ENCODE results near the gene FAM177A1. TPM values are rescaled to one million over a fixed set of nuclear protein-coding genes. Genes with fewer than 3 reads are reported as not detected.
"Not testable (repeated sequence)": the region's sequence is repeated elsewhere in the genome, so short reads cannot be mapped to it uniquely, and the experiment has no call there.

Gene FAM177A1
- total RNA-seq, 1 donor from 2014 or later, result 48.7 TPM

DNA sequence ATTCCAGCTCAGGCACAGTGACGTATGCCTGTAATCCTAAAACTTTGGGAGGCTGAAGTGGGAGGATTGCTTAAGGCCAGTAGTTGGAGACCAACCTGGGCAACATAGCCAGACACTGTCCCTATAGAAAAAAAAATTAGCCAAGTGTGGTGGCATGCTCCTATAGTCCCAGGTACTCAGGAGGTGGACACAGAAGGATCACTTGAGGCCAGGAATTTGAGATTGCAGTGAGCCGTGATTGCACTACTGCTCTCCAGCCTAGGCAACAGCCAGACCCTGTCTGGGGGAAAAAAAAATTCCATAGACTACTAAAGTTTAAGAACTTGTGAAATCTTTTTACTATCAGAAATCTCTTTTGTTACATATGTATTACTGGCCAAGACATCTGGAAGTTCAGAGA lies 6.6 kb downstream of the FAM177A1 start:
- intact Hi-C loops (cut with micrococcal nuclease), result no loop called here

GRCh38 chr14:35061113-35061791 lies 15.2 kb downstream of the FAM177A1 start:
- intact Hi-C loops (cut with micrococcal nuclease), result not testable (repeated sequence)

GRCh38 chr14:35065731-35066130 lies 19.7 kb downstream of the FAM177A1 start:
- intact Hi-C loops (cut with micrococcal nuclease), result not testable (repeated sequence)

- intact Hi-C loops (cut with micrococcal nuclease), result no loop called here
These were observed 22.4 kb downstream of the FAM177A1 start for GRCh38 chr14:35068238-35069012.

DNA sequence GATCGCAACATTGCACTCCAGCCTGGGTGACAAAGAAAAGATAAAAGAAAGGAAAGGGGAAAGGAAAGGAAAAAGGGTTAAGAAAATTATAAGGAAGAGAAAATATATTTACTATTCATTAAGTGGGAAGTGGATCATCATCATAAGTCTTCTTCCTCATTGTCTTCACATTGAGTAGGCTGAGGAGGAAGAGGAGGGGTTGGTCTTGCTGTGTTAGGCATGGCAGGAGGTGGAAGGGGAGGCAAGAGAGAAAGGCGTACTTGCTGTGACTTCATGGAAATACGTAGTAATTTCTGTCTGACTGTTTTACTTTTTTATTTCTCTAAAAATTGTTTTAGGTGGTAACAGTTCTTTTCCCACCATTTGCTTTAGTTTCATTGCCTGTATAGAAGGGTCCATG lies 26.2 kb downstream of the FAM177A1 start:
- intact Hi-C loops (cut with micrococcal nuclease), result no loop called here

DNA sequence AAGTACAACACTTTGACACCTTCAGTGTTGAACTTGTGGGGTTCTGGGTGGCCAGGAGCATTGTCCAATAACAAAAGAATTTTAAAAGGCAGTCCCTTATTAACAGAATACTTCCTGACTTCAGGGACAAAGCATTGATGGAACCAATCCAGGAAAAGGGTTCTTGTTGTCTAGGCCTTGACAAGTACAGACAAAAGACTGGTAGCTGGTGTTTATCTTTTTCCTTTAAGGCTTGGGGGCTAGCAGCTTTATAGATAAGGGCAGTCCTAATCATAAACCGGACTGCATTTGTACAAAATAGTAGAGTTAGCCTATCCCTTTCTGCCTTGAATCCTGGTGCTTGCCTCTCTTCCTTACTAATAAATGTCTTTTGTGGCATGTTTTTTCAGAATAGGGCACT lies 27.4 kb downstream of the FAM177A1 start:
- intact Hi-C loops (cut with micrococcal nuclease), result no loop called here

- intact Hi-C loops (cut with micrococcal nuclease), result no loop called here
These were observed 32.0 kb downstream of the FAM177A1 start for GRCh38 chr14:35078082-35078481.

- intact Hi-C loops (cut with micrococcal nuclease), result no loop called here
These were observed 33.7 kb downstream of the FAM177A1 start for GRCh38 chr14:35079742-35080141.

- intact Hi-C loops (cut with micrococcal nuclease), result no loop called here
These were observed 37.6 kb downstream of the FAM177A1 start for GRCh38 chr14:35083530-35084150.

DNA sequence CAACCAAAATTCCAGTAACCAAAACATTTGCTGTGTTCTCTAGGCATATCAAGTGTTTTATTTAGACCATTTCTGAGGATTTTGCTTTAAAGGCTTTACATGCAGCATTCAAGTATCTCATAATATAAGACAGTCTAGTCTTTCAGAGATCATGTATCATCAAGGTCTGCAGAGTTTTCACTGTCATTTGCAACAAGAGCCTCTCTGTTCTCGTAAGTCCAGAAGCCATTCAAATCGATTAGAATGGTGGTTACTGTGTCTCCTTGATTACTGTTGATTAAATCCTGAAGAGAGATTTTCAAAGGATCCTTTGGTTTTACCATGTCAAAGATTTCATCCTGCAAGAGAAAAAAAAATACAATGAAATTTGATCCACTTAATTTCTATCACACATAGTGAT lies 39.4 kb downstream of the FAM177A1 start:
- intact Hi-C loops (cut with micrococcal nuclease), result no loop called here

DNA sequence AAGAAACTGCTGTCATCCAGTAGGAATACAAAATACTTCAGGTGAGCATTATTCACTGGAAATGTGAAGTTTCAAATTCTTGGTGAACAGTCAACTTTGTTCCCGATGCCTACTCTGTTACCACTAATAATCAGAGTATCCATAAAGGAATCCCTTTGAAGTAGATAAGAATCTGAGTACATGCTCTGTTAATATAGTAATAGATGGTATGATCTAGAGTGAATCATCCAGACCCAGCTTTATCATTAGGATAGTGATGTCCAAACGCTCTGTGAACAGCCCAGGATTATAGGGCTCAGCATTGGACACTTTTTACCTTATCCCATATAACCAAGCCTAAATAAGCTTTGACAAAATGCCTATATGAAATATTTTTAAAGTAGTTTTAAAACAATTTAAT lies 42.4 kb downstream of the FAM177A1 start:
- intact Hi-C loops (cut with micrococcal nuclease), result no loop called here

DNA sequence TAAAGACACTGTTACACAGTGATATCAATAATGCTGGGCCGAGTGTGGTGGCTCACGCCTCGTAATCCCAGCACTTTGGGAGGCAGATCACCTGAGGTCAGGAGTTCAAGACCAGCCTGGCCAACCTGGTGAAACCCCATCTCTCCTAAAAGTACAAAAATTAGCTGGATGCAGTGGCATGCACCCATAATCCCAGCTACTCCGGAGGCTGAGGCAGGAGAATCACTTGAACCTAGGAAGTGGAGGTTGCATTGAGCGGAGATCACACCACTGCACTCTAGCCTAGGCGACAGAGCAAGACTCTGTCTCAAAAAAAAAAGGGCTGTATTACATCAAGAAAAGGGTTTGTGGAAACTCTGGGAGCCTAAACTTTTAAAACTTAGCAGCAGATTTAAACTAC lies 48.6 kb downstream of the FAM177A1 start:
- intact Hi-C loops (cut with micrococcal nuclease), result not testable (repeated sequence)

DNA sequence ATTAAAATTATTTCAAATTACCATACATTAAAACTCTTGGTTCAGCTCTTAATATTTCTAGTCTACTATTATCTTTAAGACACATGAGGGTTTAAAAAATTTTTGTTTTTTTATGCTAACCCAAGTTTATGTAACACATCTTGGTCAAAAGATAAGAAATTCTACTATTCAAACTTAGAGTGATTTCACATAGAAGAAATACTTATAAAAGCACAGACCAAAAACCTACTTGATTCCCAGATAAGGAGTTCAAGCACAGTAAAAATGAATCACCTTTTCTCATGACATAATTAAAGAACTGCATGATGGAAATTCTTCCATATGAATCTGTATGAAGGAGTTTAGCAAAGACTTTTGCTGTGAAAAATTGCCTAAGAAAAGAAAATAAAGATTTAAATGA lies 61.8 kb downstream of the FAM177A1 start:
- intact Hi-C loops (cut with micrococcal nuclease), result no loop called here

DNA sequence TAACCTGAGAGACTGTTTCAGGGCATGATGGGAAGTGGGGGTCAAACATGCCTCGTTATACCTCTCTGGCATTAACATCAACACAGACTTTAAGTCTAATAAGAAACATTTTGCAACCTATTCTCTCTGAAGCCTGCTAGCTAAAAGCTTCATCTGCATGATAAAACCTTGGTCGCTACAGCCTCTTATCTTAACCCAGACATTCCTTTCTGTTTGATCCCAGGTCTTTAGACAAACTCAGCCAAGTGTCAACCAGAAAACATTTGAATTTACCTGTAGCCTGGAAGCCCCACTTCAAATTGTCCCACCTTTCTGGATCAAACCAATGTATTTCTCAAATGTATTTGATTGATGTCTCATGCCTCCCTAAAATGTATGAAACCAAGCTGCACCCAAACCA lies 66.6 kb downstream of the FAM177A1 start:
- intact Hi-C loops (cut with micrococcal nuclease), result no loop called here

DNA sequence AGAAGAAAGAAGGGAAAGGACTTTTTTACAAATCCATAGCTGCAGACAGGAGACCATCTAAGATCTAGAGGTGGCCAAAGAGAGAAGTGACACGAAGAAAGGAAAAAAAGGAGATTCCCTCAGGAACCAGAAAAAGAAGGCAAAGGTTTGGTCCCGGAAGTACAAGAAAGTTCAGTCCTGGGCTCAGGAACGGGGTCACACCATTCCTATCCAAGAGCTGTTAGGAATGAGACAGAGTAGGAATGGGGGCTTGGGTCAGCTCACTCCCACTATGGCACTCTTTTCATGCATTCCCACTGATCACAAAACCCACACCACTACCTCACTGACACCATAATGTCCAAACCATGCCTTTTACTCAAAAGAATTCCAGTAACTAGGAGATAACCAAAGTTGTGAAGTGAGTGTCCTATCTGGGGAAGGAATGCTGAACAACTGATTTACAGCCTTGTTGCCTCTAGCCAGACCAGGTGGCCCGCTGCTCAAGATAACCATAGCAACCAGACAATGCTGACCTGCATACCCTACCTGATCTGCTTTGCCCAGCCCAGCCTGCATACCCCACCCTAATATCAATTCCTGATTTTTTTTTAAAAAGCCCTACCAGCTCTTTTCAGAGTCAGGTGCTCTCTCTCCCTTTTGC lies 67.4 kb downstream of the FAM177A1 start:
- intact Hi-C loops (cut with micrococcal nuclease), result no loop called here

- intact Hi-C loops (cut with micrococcal nuclease), result no loop called here
These were observed 68.0 kb downstream of the FAM177A1 start for GRCh38 chr14:35114036-35114435.

- intact Hi-C loops (cut with micrococcal nuclease), result no loop called here
These were observed 70.2 kb downstream of the FAM177A1 start for GRCh38 chr14:35116242-35116641.

DNA sequence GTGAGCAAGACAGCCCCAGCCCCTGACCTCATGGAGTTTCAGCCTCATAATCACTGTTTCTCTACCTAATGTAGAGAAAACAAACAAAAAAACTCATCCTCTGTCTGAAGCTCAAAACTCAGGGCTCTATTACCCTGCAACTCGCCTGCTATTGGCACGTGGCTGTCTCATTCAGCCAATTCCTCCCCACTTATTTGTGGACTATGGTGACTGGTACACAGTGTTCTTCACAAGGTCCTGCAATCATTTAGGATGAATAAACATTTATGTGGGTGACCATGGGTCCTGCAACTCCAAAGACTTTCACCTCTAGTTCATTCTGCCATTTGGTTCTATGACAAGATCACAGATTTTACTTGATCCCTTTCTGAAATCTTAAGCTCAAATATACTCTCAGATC lies 71.0 kb downstream of the FAM177A1 start:
- intact Hi-C loops (cut with micrococcal nuclease), result no loop called here

- intact Hi-C loops (cut with micrococcal nuclease), result loop anchor here (5.0 kb wide), 2 partner anchors 566 to 584 kb away; partner anchors contain the start of gene EAPP
These were observed 75.2 kb downstream of the FAM177A1 start for GRCh38 chr14:35121026-35121886.

DNA sequence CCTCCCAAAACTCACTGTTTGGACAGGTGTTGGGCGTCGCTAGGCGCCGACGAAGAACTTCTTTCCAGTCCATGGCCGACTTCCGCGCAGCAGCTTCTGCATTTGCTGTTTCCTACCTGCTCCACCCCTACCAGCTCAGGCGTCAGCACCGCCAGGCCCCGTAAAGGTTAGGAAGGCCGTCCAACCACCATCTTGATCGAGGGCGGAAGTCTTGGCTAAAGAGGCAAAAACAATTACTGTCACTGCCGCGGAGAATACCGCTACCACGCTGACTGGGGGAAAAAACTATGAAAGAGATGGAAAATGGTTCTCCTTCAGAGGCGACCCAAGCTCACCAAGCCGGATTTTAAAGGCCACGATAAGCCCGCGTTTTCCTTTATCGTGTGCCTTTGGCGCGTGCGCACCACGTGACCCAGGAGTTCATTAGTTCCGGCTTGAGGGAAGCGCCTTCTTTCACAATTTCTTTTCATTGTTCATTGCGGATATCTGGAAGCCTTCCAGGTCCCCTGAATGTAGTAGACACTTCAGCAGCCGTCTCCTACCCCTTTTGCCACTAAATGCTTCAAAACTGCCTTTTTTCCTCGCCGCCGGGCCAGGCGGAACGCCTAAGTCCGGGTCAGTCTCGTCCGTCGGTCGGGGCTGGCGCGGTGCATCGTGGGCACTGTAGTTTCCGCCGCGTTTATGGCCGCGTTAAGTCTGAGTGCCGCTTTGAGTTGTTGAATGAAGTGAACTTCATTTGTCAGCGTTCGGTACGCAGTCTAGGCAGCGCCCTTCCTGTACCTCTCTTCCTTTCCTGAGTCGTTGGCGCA lies 76.0 kb downstream of the FAM177A1 start, which contains the start of the genes PPP2R3C and PRORP:
Gene PPP2R3C, minus strand, starts transcription at position 104 of the 809 bp plus-strand sequence. Its CDS starts 31 bp downstream, at position 73.
Gene PRORP, plus strand, starts transcription at position 666 of the 809 bp plus-strand sequence. CDS start 694 bp downstream, outside the sequence.
- intact Hi-C loops (cut with micrococcal nuclease), result loop anchor here (1.0 to 5.0 kb wide), 17 partner anchors 39 to 704 kb away; partner anchors contain the start of genes BRMS1L, CFL2, EAPP and FAM177A1

Data from T-helper 1 cell treated with Interleukin-12 subunit alpha and Interleukin-12 subunit beta and Interleukin-4 antibody, amounts not matched to agents 30 ng/mL and 1 ng/mL, for 36 hours (primary cell).